GM12891 (cell line): Measurements from ENCODE around the gene NPY4R2.
"Not testable (repeated sequence)": the region's sequence is repeated elsewhere in the genome, so short reads cannot be mapped to it uniquely, and the experiment has no call there.

Experiments
- DNase-seq: peaks from one replicate; pipeline ENCODE4 v3.0.0; 2011; ENCODE audit warnings: low spot score; ENCODE audit not compliant: insufficient read length
- FAIRE-seq: peaks from 2 replicates; lab custom pipeline; 2011; peaks lifted over from hg19 to GRCh38; lab: Jason Lieb, UNC

NPY4R2 gene

DNA sequence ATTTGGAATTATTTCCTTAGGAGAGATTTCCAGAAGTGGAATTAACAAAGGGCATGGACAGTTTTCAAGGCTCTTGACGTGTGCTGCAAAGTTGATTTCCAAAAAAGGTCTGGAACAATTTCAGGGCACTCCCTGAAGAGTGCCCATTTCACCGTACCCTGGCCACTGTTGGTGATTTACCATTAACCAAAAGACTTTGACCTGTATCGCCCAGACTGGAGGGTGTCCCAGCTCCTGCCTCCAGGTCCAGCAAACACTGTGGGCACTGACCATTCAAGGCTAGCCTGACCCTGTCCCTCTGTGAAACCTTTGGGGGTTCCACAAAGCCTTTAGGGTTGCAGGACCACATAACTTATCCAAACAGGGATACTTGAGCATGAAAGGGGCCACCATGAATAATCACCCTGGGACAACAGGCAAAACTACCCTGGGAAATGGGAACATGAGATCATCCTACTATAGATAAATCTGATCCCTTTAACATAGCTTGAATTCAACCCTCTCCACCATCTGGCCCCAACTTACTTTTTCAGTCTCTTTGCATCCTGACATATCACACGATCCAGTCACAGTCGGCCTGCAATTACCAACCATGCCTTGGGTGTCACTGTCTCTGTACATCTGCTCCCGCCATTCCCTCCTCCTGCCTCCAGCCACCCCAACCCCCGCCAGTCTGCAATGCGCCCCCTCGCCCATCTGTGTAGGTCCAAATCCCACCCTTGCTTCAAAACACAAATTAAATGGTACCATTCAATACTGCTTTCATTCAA is 8.9 kb downstream of the NPY4R2 start:
- not testable (repeated sequence) for FAIRE-seq, DNase-seq

DNA sequence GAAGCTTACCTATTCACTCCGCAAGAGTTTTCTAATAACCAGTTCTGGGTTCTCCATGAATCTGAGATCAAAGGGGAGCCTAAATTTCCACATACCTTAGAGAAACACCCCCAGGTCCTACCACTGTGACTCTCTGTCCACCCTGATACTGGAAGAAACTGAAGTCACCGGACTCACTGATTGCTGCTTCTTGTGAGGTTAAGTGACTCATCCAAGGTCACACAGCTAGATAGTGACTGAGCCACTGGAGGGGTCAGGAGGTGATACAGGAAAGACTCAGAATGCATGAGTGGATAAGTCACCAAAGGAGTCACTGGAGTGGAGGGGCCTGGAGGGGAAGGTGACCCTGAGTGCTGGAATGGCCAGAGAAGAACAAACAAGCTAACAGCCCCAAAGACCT is 9.8 kb downstream of the NPY4R2 start:
- DNase-seq, FAIRE-seq: not testable (repeated sequence)

DNA sequence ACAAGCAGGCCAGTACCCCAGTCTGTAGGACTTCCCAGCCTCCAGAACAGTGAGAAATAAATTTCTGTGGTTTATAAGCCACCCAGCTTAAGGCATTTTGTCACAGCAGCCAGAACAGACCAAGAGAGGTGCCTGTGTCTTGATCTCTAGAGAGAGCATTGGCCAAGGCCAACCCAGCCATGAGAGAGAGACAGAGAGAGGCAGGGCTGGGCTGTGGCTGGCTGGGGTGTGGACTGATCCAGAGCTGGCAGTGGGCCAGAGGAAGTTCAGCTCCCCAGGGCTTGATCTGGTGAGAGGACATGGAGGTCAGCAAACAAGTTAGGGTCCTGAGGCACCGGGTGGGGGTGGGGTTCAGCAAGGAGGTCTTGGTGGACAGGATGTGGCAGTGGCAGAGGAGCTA is 14.4 kb downstream of the NPY4R2 start:
- not testable (repeated sequence) for FAIRE-seq, DNase-seq

DNA sequence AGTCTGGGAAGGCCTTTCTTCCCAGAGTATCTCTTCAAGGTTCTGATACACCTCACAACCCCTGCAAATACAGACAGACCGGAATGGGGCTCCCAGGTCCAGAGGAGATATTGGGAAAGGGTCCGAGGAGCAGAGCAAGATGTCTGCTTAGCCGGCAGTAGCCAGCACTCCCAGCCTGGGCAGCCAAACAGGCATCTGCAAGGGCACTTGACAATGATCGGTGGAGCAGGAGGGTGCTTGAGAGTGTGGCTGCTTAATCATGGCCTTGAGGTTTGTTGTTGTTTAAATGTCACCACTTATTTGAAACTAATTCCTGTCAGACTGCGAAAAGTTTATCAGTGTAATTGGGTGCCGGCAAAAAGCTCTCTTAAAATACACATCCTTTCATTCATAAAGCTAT is 15.0 kb downstream of the NPY4R2 start:
- not testable (repeated sequence) for FAIRE-seq, DNase-seq

DNA sequence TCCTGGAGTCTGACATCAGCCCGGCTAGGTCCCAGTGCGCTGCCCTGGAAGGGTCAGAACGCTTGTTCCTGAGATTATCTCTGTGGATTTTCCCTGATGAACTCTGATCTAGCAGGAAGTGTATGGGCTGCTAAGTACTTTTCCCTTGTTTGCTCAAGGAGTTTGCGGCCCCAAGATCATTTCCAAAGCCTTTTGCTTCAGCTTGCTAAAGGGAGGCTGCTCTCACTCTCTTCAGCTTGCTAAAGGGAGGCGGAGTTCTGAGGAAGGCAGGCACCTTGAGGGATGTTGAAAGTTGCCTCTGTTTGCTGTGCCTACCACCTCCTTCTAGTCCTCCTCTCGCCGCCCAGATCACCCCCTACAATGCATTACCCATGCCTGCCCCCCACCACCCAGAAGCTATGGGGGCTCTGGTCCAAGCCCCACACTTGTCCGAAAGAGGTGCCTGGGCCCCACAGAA is 18.3 kb downstream of the NPY4R2 start:
- FAIRE-seq, DNase-seq: not testable (repeated sequence)

DNA sequence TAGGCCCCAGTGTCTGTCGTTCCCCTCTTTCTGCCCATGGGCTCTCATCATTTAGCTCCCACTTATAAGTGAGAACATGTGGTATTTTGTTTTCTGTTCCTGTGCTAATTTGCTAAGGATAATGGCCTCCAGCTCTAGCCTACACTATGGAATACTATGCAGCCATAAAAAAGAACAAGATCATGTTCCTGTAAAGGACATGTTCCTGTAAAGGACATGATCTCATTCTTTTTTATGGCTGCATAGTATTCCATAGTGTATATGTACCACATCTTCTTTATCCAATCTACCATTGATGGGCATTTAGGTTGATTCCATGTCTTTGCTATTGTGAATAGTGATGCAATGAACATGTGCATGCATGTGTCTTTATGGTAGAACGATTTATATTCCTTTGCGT is 19.2 kb downstream of the NPY4R2 start:
- not testable (repeated sequence) for FAIRE-seq, DNase-seq

DNA sequence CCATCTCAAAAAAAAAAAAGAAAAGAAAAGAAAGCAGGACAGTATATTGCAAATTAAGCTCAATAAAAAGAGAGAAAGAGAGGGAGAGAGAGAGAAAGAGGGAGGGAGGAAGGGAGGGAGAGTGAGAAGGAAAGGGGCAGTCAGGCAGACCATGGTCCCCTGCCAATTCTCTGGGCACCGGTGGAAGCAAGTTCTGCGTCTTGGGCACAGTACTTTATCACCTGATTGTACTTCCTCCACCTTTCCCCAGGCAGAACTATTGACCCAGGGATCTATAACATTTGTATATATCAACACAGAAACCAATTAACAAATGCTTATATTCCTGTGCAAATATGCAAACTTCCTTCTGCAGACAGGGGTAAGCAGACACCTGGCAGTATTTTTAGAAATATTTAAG is 22.4 kb downstream of the NPY4R2 start:
- not testable (repeated sequence) for FAIRE-seq, DNase-seq

DNA sequence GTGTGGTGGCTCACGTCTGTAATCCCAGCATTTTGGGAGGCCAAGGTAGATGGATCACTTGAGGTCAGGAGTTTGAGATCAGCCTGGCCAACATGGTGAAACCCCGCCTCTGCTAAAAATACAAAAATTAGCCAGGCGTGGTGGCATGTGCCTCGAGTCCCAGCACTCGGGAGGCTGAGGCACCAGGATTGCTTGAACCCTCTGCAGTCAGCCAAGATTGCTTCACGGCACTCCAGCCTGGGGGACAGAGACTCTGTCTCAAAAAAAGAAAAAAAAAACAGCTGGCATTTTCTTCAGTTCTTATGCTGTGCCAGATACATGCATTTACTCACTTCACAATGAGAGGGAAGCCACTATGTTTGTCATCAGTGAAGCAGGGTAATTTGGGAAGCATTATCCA is 22.9 kb downstream of the NPY4R2 start:
- not testable (repeated sequence) for DNase-seq, FAIRE-seq

DNA sequence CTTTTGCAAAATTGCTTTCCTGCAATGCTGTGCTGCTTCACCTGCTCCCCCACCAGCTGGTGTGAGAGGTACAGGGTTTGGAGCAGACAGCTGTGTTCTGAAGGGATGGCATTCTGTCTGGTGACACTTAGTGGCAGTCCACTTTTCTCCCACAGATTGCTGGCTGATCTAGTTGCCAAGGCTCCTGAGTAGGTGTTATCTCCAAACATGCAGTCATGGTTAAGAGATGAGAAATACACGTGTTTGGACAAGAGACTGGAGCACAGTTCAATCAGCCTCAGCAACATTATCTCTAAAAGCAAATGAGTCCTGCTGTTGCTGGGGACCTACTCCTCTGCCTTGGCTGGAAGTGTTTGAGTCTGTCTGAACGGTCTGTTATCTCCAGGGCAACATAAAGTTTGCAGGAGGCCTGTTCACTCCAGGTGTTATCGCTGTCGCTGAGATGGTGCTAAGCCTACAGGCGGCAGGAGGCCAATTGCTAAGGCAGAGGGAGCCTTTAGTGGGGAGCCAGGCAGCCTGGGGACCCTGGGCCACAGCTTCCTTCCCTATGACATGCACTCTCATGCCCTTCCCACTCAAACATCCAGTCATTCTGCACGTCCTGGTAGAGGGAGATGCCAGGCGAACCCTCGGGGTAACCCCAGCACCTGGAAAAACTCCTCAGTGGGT is 24.0 kb downstream of the NPY4R2 start:
- not testable (repeated sequence) for FAIRE-seq, DNase-seq

DNA sequence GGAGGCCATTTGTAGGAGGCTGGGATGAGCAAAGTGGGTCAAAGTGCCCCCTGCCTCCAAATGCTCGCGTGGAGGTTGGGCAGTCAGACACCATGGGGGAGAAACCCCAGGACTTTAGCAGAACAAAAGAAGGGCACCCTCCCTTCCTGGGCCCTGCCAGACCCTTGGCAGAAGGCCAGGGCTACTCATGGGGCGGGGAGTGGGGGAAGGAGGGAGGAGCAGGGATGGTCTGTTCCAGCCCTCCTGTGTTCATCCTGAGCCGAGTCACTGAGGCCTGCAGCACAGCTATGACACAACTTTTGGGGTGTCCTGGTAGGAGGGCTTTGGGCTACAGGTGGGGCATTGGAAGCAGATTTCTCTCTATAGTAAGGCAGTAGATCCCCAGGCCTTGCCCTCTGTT is 24.9 kb downstream of the NPY4R2 start:
- DNase-seq, result not testable (repeated sequence)

DNA sequence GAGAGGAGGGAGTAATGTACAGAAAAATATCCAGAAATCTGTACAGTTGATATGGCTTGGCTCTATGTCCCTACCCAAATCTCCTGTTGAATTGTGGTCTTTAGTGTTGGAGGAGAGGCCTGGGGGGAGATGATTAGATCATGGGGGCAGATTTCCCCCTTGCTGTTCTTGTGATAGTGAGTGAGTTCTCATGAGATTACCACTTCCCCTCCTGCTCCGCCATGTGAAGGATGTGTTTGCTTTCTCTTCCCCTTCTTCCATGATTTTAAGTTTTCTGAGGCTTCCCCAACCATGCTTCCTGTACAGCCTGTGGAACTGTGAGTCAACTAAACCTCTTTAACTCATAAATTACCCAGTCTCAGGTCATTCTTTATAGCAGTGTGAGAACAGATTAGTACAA is 29.0 kb downstream of the NPY4R2 start:
- FAIRE-seq, DNase-seq: not testable (repeated sequence)

More for the DNA sequence above, 24.9 kb downstream of the NPY4R2 start:
- not testable (repeated sequence) for FAIRE-seq

DNA sequence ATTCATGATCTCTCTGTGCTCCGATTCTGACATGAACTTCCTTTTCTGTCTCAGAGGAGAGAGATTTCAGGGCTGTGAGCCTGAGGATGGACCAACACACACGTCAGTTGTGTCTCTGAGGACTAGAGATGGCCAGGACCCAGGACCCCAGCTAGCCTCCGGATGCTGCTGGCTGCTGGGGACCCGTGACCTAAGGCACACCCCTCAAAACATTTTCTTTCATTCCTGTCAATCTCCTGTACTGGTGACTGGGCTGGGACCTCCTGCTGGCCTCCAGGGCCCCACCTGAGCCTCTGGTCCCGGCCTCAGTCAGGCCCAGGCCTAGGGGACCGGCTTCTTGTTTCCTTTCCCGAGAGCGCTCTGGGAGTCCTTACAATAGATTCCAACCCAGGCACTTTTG is 38.7 kb downstream of the NPY4R2 start:
- FAIRE-seq, result not testable (repeated sequence)

DNA sequence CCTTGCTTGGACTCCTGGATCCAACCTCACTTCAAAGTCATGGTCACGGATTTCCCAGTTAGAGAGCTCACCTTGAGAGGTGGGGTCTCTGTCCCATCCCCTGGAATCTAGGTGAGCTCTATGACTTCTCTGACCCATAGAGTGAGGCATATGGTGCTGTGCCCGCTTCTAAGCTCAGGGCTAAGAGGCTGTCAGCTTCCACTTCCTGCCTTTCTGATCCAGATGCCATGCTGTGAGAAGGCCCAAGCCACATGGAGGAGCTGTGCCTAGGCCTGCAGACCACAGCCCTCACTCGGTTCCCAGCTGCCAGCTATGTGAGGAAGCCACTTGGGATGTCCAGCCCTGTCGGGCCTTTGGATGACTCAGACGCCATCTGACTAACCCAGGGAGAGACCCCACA is 41.2 kb downstream of the NPY4R2 start:
- not testable (repeated sequence) for DNase-seq, FAIRE-seq

More for the DNA sequence above, 38.7 kb downstream of the NPY4R2 start:
- not testable (repeated sequence) for DNase-seq

DNA sequence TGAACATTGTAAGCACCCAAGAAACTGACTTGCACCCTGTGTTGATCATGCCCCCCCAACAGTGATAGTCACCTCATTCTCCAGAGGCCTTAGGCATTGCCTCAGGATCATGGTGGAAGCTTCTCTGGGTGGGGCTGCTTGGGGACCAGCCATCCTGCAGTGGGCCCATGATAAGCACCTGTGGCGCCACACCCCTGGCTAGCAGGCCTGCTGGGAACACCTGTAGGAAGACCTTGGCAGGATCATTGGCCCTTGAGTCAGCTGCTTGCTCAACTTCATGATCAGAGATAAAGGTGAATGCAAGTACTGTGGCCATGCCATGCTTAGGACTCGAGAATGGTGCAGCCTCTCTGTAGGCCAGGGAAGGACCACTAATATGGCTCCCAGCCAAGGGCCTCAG is 42.2 kb downstream of the NPY4R2 start:
- not testable (repeated sequence) for DNase-seq, FAIRE-seq

DNA sequence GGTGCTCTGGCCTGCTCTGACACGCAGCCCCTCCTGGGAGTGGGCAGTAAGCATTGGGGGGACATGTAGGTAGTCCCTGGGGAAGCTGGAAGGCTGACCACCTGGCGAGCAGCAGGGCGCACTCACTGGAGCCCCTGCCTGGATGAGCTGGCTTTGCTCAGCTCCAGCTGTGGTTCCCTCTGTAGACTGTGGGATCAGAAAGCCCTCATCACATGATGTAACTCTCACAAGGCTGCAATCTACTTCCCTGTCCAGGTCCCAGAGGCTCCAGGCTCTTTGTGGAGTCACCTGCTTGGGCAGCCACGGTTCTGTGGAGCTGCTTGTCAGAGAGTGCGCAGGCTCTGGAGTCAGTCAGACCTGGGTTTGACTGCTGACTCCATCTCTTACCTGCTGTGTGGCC is 44.3 kb downstream of the NPY4R2 start:
- not testable (repeated sequence) for DNase-seq, FAIRE-seq

DNA sequence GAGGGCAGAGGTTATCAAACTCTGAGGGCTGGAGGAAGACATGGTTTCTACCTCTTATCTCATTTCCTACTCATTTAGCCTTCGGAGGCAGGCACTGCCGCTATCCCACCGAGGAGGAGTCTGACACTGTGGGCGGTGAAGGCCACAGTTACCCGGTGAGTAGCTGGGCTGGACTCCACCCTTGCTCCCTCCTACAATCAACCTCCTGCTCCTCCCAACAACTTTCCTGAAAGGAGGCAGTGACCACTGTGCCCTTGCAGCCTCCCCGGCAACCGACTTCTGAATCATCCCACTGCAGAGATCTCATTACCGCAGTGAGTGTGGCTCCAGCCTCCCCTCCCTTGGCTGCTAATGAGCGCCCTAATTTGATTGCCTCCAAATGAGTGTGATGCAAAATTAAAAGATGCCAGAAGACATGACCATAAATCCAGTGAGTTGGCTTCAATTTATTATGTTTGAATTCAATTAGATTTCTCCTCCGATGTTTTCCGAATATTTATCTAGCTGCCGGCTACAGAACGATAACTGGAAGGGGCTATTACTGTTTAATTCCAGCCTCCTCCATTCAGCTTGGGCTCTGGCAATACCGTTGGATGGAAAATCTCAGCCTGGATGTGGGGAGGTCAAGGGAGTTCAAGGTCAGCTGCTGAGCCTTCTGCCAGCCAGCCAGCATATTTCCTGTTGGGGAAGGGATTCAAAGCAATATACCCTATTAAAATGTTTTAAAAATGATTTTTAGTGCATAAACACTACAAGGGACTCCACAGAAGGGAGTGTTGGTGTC is 46.0 kb downstream of the NPY4R2 start:
- not testable (repeated sequence) for FAIRE-seq

DNA sequence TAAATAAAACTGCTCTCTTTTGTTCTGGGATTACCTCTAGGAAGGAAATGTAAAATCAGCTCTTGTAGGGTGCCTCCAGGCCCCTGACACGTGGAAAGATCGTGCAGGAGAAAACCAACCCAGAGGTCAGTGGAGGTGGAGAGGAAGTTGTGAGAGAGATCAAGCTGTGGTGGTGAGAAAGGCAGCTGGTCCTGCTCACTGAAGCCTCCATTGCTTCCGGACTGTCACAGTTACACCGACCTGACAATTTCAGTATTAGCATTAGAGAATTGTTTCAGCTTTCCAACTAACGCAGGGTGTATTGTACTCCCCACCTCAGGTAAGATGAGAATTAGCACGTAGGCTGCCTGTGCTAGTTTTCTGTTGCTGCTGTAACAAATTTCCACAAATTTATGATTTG is 50.5 kb downstream of the NPY4R2 start:
- FAIRE-seq, DNase-seq: not testable (repeated sequence)

More for the DNA sequence above, 46.0 kb downstream of the NPY4R2 start:
- DNase-seq, result not testable (repeated sequence)

DNA sequence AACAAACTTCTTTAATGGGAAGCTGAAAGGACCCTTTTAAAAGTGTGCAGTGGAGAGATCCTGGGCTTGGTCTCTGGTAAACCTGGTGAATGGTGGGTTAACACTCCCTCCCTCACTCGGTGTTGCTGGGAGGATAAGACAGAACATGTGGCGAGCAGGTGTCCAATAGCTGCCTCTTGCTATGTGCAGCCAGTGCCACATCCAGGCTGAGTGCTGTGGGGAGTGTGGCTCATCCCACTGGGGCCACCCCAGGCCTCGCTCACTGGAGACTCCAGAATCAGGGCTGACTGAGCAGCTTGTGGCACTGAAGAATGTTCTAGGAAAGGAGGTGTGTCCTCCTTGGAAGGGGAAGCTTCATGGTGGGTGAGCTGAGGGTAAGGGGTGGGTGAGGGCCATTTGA is 51.6 kb downstream of the NPY4R2 start:
- not testable (repeated sequence) for FAIRE-seq, DNase-seq

DNA sequence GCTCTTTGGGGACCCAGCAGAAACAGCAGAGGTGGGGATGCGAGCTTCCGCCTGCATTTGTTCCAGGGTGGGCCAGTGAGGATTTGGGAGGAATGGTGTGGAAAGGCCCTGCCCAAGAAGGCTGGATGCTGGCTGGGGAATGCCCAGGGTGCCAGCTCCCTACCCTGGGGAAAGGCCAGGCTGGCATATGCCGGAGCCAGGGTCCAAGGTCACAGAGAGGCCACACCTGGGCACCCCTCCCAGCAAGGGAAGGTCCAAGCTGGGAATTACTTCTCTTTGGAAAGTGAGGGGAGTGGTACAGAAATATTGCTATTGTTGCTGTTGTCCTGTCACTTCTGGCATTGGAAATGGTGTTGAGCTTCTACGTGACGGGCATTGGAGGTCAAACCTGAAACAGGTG is 53.1 kb downstream of the NPY4R2 start:
- not testable (repeated sequence) for FAIRE-seq, DNase-seq

DNA sequence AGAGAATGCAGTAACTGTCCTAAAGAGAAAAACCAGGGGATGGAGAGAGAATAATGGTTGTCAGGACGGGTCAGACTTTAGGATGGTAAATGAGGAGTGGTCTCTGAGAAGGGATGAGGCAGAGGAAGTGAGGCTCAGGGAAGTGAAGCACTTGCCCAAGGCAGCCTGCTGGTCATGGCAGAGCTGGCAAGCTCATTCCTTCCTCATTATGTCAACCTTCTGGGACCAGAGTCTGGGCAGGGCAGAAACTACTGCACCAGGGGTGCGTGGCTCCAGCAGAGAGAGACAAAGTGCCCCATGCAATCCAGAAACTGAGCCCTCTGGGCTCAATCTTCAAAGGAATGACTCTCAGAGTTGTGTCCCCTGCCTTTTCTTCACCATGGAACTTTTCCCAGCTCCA is 53.6 kb downstream of the NPY4R2 start:
- FAIRE-seq, DNase-seq: not testable (repeated sequence)
